Transverse colon (tissue), 4 donors: ENCODE data around the gene DYDC1. TPM values are rescaled to one million over a fixed set of nuclear protein-coding genes. Genes with fewer than 3 reads are reported as not detected.

ENCODE experiments used
- DNase-seq: peaks from one replicate; pipeline ENCODE4 v3.0.0-alpha.2; 2019
- H3K27ac ChIP-seq, 4 donors: fragments of 200-600 bp; sonication (generic); 2 replicates each; pipeline ENCODE4 v1.5.1; 2016 to 2018; ENCODE audit warnings: inconsistent platforms in 4 of 4
- H3K27me3 ChIP-seq: fragments of 200-600 bp; sonication (generic); 2 replicates; pipeline ENCODE4 v1.5.1; 2017; ENCODE audit warnings: inconsistent platforms
- H3K36me3 ChIP-seq, 4 donors: fragments of 200-600 bp; sonication (generic); 2 replicates each; pipeline ENCODE4 v1.5.1; 2017 to 2019; ENCODE audit warnings: inconsistent platforms in 4 of 4
- H3K4me1 ChIP-seq, 4 donors: fragments of 200-600 bp; sonication (generic); 2 replicates each; pipeline ENCODE4 v1.5.1; 2017 to 2020; ENCODE audit warnings: inconsistent platforms in 4 of 4
- H3K4me3 ChIP-seq, 4 donors: fragments of 200-600 bp; sonication (generic); 1 replicate in 1 of 4; 2 replicates in 3 of 4; pipeline versions ENCODE4 v1.5.1 to v1.6.1; 2017 to 2019; ENCODE audit warnings: inconsistent platforms in 4 of 4
- H3K9me3 ChIP-seq, 2 donors: fragments of 200-600 bp; sonication (generic); 2 replicates each; pipeline ENCODE4 v1.5.1; 2017 to 2019; ENCODE audit warnings: inconsistent platforms in 2 of 2
- CTCF ChIP-seq, 5 experiments: fragments of 200-600 bp in 3 of 5; fragments of 450-650 bp in 2 of 5; sonication (generic) in 3 of 5; IDR thresholded peaks; 1 replicate in 2 of 5; 2 replicates in 3 of 5; pipeline ENCODE4 v1.5.1; 2016 to 2017; ENCODE audit warnings: antibody characterized with exemption in 5 of 5, inconsistent platforms in 3 of 5, mild to moderate bottlenecking in 2 of 5, moderate library complexity in 1 of 5
- EP300 ChIP-seq: sonication (generic); formaldehyde crosslinking; IDR thresholded peaks from one replicate; pipeline ENCODE4 v1.6.1; 2017; ENCODE audit warnings: antibody characterized with exemption, low read depth
- POLR2A ChIP-seq: fragments of 450-650 bp; IDR thresholded peaks from one replicate; pipeline ENCODE4 v1.6.1; 2016; ENCODE audit warnings: antibody characterized with exemption, mild to moderate bottlenecking, moderate library complexity
- POLR2AphosphoS5 ChIP-seq, 3 donors: sonication (generic); formaldehyde crosslinking; IDR thresholded peaks; one replicate each; pipeline ENCODE4 v1.6.1; 2016; ENCODE audit warnings: antibody characterized with exemption in 3 of 3
- WGBS, 2 donors: methylation state at CpG; one replicate each; pipeline ENCODE4 v1.1.5; 2018; ENCODE audit warnings: low coverage in 1 of 2; 5-methylcytosine and 5-hydroxymethylcytosine counted together
- in situ Hi-C, 4 donors: fragments of 200-750 bp; cut with MboI; loops; one replicate each; pipeline versions ENCODE4 v1.15.0 to v1.15.1; 2017; ENCODE audit warnings: low sequenced_read_pairs in 3 of 4, low pct_ligation_motif_present in 1 of 4, low pct_unique_long_range_greater_than_20kb in 1 of 4
- intact Hi-C: fragments of 100-400 bp; cut with DNase I; formaldehyde crosslinking; loops from one replicate; pipeline ENCODE4 v1.15.1; 2023; ENCODE audit warnings: low total_unique reads
- total RNA-seq, 4 donors: library from RNA; depleted of rRNA; stranded (reverse); fragments of >200 nt; gene quantifications; one replicate each; pipeline ENCODE4 v1.1.0, GENCODE V29; 2016

Gene DYDC1
- total RNA-seq, 4 donors from 2014 or later, result not detected

- intact Hi-C loops (no loop called here), in situ Hi-C loops (no loop called here)
- H3K4me1 ChIP-seq, result no peaks in the 10 kb centered on the region
- no peak overlapping the region for H3K4me3 ChIP-seq
- WGBS, 2 donors, result 48 to 58% methylated on average over 4 to 8 of the region's 8 CpGs
- no peaks in the 10 kb centered on the region for H3K27me3 ChIP-seq
- no peak for DNase-seq
- H3K27ac ChIP-seq, result no peak overlapping the region
- no peaks in the 10 kb centered on the region for H3K9me3 ChIP-seq
- no peaks in the 10 kb centered on the region for H3K36me3 ChIP-seq
- TF ChIP-seq POLR2A (no peak), EP300 (no peak), CTCF (IDR thresholded peaks at IDR 0.05) (no peak), POLR2AphosphoS5 (IDR thresholded peaks at IDR 0.05) (no peak)
Measured at GRCh38 chr10:80400136-80400804, 43.7 kb upstream of the DYDC1 start.

DNA sequence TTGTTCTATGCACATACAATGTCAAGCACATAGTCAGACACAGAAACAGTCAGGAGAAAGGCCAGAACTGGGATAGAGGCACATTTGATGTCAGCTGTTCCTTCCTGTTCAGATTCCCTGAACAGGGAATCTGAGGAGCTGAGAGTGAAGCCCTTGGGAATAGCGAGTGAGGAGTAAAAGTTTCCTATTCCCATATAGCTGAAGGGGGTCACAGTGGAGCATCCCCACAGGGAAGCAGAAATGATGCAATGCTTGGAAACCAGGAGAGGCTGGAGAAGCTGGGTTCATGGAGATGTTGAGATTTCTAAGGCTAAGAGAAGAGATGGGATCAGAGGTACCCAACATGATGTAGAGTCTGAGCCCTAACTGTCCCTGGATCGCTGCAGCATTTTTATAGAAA is 40.5 kb upstream of the DYDC1 start:
- no peaks in the 10 kb centered on the region for H3K27me3 ChIP-seq
- 91 to 93% methylated on average over 2 of the region's 2 CpGs for WGBS, 2 donors
- no peaks in the 10 kb centered on the region for H3K9me3 ChIP-seq
- intact Hi-C loops, result no loop called here
- no peak overlapping the region for H3K4me3 ChIP-seq
- in situ Hi-C loops, result no loop called here
- TF ChIP-seq POLR2A (no peak), EP300 (no peak), CTCF (IDR thresholded peaks at IDR 0.05) (no peak), POLR2AphosphoS5 (IDR thresholded peaks at IDR 0.05) (no peak)
- DNase-seq, result no peak
- no peaks in the 10 kb centered on the region for H3K4me1 ChIP-seq
- H3K36me3 ChIP-seq, result no peaks in the 10 kb centered on the region
- no peak overlapping the region for H3K27ac ChIP-seq

- Histone ChIP-seq H3K4me3 (no peak overlapping the region), H3K4me1 (no peaks in the 10 kb centered on the region), H3K27ac (no peak overlapping the region), H3K9me3 (no peaks in the 10 kb centered on the region), H3K36me3 (no peaks in the 10 kb centered on the region), H3K27me3 (no peaks in the 10 kb centered on the region)
- TF ChIP-seq EP300 (no peak), CTCF (IDR thresholded peaks at IDR 0.05) (no peak), POLR2AphosphoS5 (IDR thresholded peaks at IDR 0.05) (no peak), POLR2A (no peak)
- 64 to 69% methylated on average over 2 of the region's 2 CpGs for WGBS, 2 donors
- intact Hi-C loops, result no loop called here
- DNase-seq, result no peak
- in situ Hi-C loops, result no loop called here
Measured at GRCh38 chr10:80394358-80394916, 37.9 kb upstream of the DYDC1 start.

GRCh38 chr10:80392250-80392649 is 35.7 kb upstream of the DYDC1 start:
- Histone ChIP-seq H3K27me3 (no peaks in the 10 kb centered on the region), H3K27ac (no peak overlapping the region), H3K4me3 (no peak overlapping the region), H3K9me3 (no peaks in the 10 kb centered on the region), H3K36me3 (no peaks in the 10 kb centered on the region), H3K4me1 (peaks cover 0 to 10% (median 0%) of the 10 kb centered on the region in 4 donors)
- in situ Hi-C loops, result no loop called here
- no peak for DNase-seq
- TF ChIP-seq EP300 (no peak), POLR2A (no peak), POLR2AphosphoS5 (IDR thresholded peaks at IDR 0.05) (no peak), CTCF (IDR thresholded peaks at IDR 0.05) (no peak)
- intact Hi-C loops, result no loop called here
- 77 to 84% methylated on average over 6 of the region's 6 CpGs for WGBS, 2 donors
